Adrenal gland (tissue), 5 donors: Measurements from ENCODE around the gene ZNF776.

Experiments used
- CTCF ChIP-seq, 6 experiments: fragments of 450-650 bp in 4 of 6; fragments of 200-600 bp in 2 of 6; sonication (generic) in 1 of 6; IDR thresholded peaks; 1 replicate in 5 of 6; 2 replicates in 1 of 6; pipeline versions ENCODE4 v1.5.1 to v1.8.0; 2016 to 2021; ENCODE audit warnings: antibody characterized with exemption in 6 of 6, mild to moderate bottlenecking in 2 of 6, moderate library complexity in 1 of 6
- POLR2A ChIP-seq, 2 donors: fragments of 450-650 bp; IDR thresholded peaks; one replicate each; pipeline ENCODE4 v1.6.1; 2017; ENCODE audit warnings: antibody characterized with exemption in 2 of 2, mild to moderate bottlenecking in 2 of 2, moderate library complexity in 1 of 2
- donor health status: DM: no; HTN: no; CAD: no.

GRCh38 chr19:57709616-57710015 lies 37.0 kb upstream of the ZNF776 start:
- no peak for TF ChIP-seq CTCF (IDR thresholded peaks at IDR 0.05)
- no peak for TF ChIP-seq POLR2A (IDR thresholded peaks at IDR 0.05)
